HG03159 (cell line): Measurements from ENCODE around the gene NUP214.

Source experiments
- ATAC-seq: cut with Tn5 transposase; IDR thresholded peaks from one replicate; pipeline ENCODE4 v1.9.1; 2021; ENCODE audit warnings: mild to moderate bottlenecking, moderate library complexity; ENCODE audit not compliant: unreplicated experiment

Gene NUP214

DNA sequence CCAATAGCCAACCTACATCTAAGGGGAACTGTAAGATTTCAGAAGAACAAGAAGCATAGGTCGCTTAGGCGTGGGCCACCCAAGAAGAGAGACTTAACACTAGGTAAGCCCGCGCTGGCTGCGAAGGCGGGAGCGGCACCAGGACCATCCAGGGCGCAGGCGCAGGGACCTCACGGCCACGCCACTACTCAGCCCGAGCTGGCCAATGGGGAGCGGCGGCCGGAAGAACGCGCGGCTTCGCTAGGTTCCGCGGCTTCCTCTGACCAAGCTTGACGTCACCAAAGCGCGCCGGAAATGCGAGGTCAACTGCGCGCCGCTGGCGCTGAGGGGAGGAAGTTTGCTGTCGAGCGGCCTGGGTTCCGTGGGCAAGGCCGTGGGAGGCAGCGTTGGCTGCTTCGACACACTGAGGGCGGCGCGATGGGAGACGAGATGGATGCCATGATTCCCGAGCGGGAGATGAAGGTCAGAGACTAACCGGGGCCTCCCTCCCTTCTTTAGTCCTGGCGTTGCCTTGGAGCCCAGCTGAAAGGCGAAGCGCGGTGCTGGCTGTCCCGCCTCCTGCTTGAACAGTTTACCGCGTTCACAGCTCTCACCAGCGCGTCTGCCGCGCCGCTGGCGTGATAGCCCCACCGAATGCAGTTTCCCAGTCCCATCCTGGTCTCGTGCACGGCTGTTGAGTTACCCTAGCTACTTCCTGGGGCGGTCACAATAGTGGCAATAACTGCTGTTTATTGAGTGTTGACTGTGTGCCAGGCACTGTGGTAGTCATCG lies at the start of gene NUP214:
Gene NUP214 (plus strand): TSS at position 299 of the 771 bp plus-strand sequence. CDS start 119 bp downstream, at position 418.
- ATAC-seq = peak; percentile 97

DNA sequence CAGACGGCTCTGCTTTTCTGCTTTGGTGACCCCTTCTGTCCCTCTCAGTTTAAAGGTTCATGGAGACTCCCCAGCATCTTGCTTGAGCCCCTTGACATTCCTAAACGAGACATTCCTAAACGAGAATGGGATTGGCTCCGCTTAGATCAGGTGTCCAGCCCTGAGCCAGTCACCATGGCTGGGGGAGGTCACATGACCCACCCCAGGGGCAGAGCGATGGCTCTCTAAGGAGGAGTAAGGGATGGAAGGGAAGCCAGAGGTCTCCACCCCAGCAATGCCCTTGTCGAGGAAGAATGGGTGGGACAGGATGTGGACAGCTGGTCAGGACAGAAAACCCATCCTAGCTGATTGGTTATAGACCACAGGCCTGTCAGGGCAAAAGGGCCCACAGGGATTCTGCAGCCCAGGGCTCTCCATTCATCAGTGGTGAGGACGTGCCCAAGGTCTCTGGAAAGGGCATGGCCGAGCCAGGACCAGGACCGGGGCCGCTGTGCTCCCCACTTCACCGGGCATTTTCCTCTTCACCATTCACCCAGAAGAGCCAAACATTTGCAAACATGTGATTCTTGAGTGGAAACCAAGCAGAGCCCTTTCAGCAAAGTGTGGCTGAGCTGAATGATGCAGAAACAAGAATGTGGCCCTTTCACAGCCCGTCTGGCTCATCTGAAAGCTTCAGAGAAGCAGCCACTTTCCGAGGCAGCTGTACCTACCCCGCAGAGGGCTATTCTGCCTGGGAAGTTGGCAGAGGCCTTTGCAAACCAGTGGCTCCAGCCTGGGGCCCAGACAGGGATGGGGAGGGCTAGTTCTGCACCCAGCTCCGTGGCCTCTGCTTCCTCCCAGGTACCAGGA lies 48.8 kb upstream of the NUP214 start:
- ATAC-seq = no peak

GRCh38 chr9:131078427-131079366 lies 46.7 kb upstream of the NUP214 start:
- no peak for ATAC-seq

DNA sequence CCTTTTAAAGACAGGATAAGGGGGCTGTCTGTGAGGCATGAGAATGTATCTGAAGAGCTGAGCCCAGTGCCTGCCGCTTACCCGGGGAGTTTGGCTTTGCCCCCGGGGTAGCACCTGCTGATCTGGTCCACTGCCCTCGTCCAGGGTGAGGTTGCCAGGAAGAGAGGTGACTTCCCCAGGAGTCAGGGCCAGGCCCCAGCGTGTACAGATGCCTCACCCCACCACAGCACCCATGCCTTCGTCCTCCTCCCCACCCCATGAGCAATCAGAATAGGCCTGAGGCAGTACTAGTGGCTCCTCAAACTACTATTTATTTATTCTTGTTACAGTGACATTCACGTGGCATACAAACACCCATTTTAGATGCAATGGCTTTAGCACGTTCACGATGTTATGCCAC lies 44.8 kb upstream of the NUP214 start:
- no peak for ATAC-seq

GRCh38 chr9:131081868-131082267 lies 43.5 kb upstream of the NUP214 start:
- no peak for ATAC-seq

GRCh38 chr9:131082774-131083512 lies 42.4 kb upstream of the NUP214 start:
- no peak for ATAC-seq

GRCh38 chr9:131084661-131085369 lies 40.6 kb upstream of the NUP214 start:
- ATAC-seq = no peak

- no peak for ATAC-seq
These were observed 39.8 kb upstream of the NUP214 start for GRCh38 chr9:131085370-131086122.

GRCh38 chr9:131087354-131087893 lies 38.0 kb upstream of the NUP214 start:
- no peak for ATAC-seq

DNA sequence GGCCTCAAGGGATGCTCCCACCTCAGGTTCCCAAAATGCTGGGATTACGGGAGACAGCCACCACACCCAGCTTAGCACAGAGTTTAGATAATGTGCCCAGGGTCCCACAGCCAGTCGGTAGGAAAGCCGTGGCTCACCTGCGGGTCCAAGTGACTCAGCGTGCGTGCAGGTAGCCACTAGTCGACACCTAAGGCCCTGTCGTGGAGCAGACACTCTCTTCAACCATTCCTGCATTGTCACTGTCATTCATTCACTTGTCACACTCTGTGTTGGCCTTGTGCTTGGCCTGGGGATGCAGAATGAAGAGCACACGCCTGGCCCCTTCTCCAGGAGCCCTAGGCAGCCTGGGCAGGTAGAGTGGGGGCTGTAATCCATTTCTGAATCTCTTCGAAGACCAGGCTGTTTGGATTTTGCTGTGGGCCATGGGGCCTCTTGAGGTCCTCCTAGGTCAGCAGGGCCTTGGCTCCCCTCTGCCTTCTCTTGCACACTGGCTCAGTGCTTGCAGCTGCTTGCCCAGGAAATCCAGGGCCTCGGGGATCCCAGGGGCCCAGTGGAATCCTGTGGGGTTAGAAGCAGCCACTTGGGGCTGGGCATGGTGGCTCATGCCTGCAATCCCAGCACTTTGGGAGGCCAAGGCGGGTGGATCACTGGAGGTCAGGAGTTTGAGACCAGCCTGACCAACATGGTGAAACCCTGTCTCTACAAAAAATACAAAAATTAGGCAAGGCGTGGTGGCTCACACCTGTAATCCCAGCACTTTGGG lies 35.2 kb upstream of the NUP214 start:
- ATAC-seq = no peak

GRCh38 chr9:131091352-131091992 lies 33.9 kb upstream of the NUP214 start:
- no peak for ATAC-seq

GRCh38 chr9:131092030-131092429 lies 33.4 kb upstream of the NUP214 start:
- no peak for ATAC-seq

DNA sequence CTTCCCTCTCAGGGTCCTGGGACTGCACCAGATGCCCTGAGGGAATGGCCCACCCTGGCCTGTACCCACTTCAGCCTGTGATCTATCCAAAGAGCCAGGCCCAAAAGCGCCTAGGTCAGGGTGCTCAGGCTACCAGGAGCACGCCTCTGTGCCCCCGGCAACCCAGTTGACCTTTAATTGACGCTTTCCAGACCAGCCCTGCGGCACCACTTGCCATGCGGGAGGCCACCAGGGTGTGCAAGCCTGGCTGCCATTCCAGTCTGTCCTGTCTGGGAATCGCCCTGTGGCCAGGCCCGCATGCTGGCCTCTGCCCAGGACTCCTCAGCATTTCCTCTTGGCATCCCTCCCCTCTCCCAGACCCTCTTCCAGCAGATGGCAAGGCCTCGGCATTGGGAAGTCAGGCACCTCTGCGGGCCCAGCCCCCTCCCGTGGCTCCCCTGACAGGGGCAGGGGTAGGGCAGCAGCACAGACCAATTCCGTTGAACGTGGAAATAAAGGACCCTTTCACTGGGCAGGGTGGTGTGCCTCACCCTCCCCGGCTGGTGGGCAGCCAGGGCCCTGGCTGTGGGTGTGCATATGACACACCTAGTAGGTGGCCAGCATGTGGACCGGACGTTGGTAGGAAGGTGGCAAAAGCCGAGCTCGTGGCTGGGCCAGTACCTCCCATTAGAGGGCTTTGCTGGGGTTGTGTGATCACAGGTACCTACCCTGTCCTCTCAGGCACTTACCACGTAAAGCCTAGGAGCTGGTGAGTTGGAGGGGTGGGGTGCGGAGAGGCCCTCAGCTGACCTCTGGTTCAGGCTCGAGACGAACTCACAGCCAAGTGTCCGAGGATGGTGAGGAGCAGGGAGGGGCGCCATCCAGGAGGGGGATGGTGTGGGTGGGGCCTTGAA lies 32.6 kb upstream of the NUP214 start:
- ATAC-seq = no peak

DNA sequence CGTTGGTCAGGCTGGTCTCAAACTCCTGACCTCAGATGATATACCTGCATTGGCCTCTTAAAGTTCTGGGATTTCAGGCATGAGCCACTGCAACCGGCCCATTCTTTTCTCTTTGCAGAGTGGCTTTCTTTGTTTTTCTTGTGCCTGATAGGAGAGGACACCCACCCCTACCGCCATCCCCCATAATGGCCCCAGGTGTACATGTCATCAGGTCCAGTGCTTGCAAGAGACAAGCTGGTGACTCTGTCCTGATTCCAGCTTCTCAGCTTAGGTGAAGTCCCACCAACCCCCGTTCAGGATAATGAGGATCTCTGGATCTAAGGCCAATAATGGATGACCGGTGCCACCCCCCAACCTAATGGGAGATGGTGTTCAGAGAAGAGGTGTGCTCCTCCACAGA lies 31.4 kb upstream of the NUP214 start:
- no peak for ATAC-seq

GRCh38 chr9:131094622-131095021 lies 30.8 kb upstream of the NUP214 start:
- ATAC-seq = no peak

GRCh38 chr9:131095666-131096268 lies 29.6 kb upstream of the NUP214 start:
- no peak for ATAC-seq
